Fibroblast of lung (primary cell): Measurements from ENCODE around the gene U2AF2. TPM values are rescaled to one million over a fixed set of nuclear protein-coding genes. Genes with fewer than 3 reads are reported as not detected.
"Not testable (repeated sequence)": the region's sequence is repeated elsewhere in the genome, so short reads cannot be mapped to it uniquely, and the experiment has no call there.

ENCODE experiments used
- DNase-seq, 2 donors: peaks; one replicate each; pipeline versions ENCODE4 v3.0.0 to v3.0.0-alpha.2; 2010; ENCODE audit warnings: low read depth in 2 of 2
- H2AFZ ChIP-seq: 2 replicates; pipeline ENCODE4 v1.5.1; 2012; ENCODE audit warnings: low read length, control low read depth, inconsistent platforms
- H3K27ac ChIP-seq: 2 replicates; pipeline ENCODE4 v1.5.1; 2011; ENCODE audit warnings: low read length, control low read depth; ENCODE audit not compliant: insufficient read depth
- H3K27me3 ChIP-seq: 2 replicates; pipeline ENCODE4 v1.5.1; 2011; ENCODE audit warnings: mild to moderate bottlenecking, low read length; ENCODE audit not compliant: control insufficient read depth, insufficient read depth
- H3K36me3 ChIP-seq: 2 replicates; pipeline ENCODE4 v1.5.1; 2011; ENCODE audit warnings: low read length; ENCODE audit not compliant: control insufficient read depth, insufficient read depth
- H3K4me1 ChIP-seq: 2 replicates; pipeline ENCODE4 v1.5.1; 2011; ENCODE audit warnings: low read length; ENCODE audit not compliant: control insufficient read depth, insufficient read depth; ENCODE audit errors: extremely low read depth
- H3K4me2 ChIP-seq: 2 replicates; pipeline ENCODE4 v1.5.1; 2011; ENCODE audit warnings: low read length, control low read depth; ENCODE audit not compliant: insufficient read depth; ENCODE audit errors: extremely low read depth
- H3K4me3 ChIP-seq, 4 experiments: fragments of 200-600 bp in 1 of 4; sonication (generic) in 1 of 4; replicated peaks in 1 of 4; 2 replicates each; pipeline ENCODE4 v1.5.1; 2011 to 2016; ENCODE audit warnings: low read length in 4 of 4, low read depth in 3 of 4, mild to moderate bottlenecking in 3 of 4, control low read depth in 2 of 4, inconsistent platforms in 1 of 4, mixed read lengths in 1 of 4; ENCODE audit not compliant: insufficient read depth in 1 of 4; ENCODE audit errors: control extremely low read depth in 1 of 4
- H3K79me2 ChIP-seq: 2 replicates; pipeline ENCODE4 v1.5.1; 2012; ENCODE audit warnings: mild to moderate bottlenecking, low read length, inconsistent platforms; ENCODE audit not compliant: control insufficient read depth, insufficient read depth
- H3K9ac ChIP-seq: 2 replicates; pipeline ENCODE4 v1.5.1; 2011; ENCODE audit warnings: mild to moderate bottlenecking, low read length, control low read depth; ENCODE audit not compliant: insufficient read depth
- H3K9me3 ChIP-seq: 2 replicates; pipeline ENCODE4 v1.5.1; 2012; ENCODE audit warnings: low read depth, low read length; ENCODE audit not compliant: control insufficient read depth, insufficient read depth
- H4K20me1 ChIP-seq: 2 replicates; pipeline ENCODE4 v1.5.1; 2011; ENCODE audit warnings: low read length; ENCODE audit not compliant: control insufficient read depth, insufficient read depth; ENCODE audit errors: extremely low read depth
- CTCF ChIP-seq, 2 donors: IDR thresholded peaks in 1 of 2; conservative IDR thresholded peaks in 1 of 2; 1 replicate in 1 of 2; 2 replicates in 1 of 2; pipeline ENCODE4 v1.5.1; 2011 to 2012; ENCODE audit warnings: low read length in 2 of 2, control low read depth in 1 of 2, inconsistent platforms in 1 of 2, low read depth in 1 of 2, mild to moderate bottlenecking in 1 of 2
- EZH2 ChIP-seq: IDR thresholded peaks from 2 replicates; pipeline ENCODE4 v1.5.1; 2012; ENCODE audit warnings: low read length, control low read depth, mild to moderate bottlenecking; ENCODE audit errors: missing control alignments
- polyA plus RNA-seq, 2 donors: library from polyadenylated mRNA; depleted of rRNA in 1 of 2; stranded (reverse) in 1 of 2; unstranded in 1 of 2; fragments of >200 nt; gene quantifications; 2 replicates each; pipeline ENCODE4 v1.2.1, GENCODE V29; 2011 to 2012; ENCODE audit warnings: missing spikeins in 1 of 2
- total RNA-seq: library from RNA; depleted of rRNA; stranded (reverse); fragments of >200 nt; gene quantifications from 2 replicates; pipeline ENCODE4 v1.2.1, GENCODE V29; 2014

The U2AF2 gene
- total and polyA plus RNA-seq, 2 donors (not counting 1 experiment from before 2014, with no cell fraction given) = 53.5 to 84.1 TPM

DNA sequence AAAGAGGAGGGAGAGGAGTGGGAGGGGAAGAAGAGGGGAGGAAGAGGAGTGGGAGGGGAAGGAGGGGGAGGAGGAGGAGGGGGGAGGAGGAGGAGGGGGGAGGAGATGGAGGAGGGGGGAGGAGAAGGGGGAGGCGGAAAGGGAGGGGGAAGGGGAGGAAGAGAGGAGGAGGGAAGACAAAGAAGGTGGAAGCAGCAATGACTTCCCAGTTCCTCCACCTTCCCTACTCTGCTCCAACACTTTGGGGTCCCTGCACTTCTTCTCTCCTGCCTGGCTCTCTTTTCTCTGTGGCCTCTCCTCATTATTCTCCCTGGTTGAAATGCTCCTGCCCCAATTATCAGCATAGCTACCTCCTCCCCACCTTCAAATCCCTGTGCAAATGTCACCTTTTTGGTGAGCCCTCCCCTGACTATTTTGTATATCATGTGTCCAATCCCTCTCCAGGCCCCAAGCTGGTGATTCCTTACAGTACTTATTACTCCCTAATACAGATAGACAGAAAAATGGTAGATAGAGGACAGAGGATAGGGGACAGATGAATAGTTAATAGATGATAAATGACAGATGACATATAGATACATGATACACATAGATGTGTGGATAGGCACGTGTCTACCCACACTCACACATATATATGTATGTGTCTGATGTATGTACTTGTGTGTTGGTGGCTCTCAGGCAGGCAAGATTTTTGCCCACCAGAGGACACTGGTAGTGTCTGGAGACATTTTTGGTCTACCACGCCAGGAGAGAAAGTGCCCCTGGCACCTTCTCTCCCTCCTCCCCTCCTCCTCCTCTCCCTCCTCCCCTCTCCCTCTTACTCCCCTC is 58.2 kb downstream of the U2AF2 start:
- no peaks in the 10 kb centered on the region for H3K4me1 ChIP-seq
- H3K9me3 ChIP-seq = no peaks in the 10 kb centered on the region
- no peak overlapping the region for H2AFZ ChIP-seq
- H3K4me2 ChIP-seq = no peak overlapping the region
- TF ChIP-seq EZH2 (no peak), CTCF (conservative IDR thresholded peaks at IDR 0.05 in 1 of 2, IDR thresholded peaks at IDR 0.05 in 1 of 2; ENCODE audit: low read depth in 1 of 2, low read length in 2 of 2) (no peak)
- H3K79me2 ChIP-seq = no peaks in the 10 kb centered on the region
- H3K27me3 ChIP-seq = no peaks in the 10 kb centered on the region
- H3K36me3 ChIP-seq = no peaks in the 10 kb centered on the region
- no peak overlapping the region for H3K27ac ChIP-seq
- no peak for DNase-seq
- no peak overlapping the region for H3K9ac ChIP-seq
- no peaks in the 10 kb centered on the region for H4K20me1 ChIP-seq
- no peak overlapping the region for H3K4me3 ChIP-seq

DNA sequence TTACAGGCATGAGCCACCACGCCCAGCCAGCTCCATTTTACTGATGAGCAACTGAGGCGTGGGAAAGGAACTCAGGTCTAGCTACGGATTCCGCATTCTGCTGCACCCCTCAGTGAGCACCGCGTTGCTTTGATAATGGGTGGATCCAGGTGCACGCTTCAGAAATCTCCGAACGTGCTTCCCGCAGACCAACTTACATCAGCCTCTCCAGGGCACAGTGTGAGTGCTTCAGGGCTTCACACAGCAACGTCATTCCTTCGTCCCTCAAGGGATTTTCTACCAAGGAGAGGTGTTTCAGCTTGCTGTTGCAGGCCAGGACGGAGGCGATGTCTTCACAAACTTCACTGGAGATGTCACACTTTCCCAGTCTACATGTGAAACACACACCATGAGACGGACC is 61.7 kb downstream of the U2AF2 start:
- no peaks in the 10 kb centered on the region for H3K27me3 ChIP-seq
- H3K36me3 ChIP-seq = no peaks in the 10 kb centered on the region
- no peaks in the 10 kb centered on the region for H3K79me2 ChIP-seq

GRCh38 chr19:55717251-55717650 is 62.4 kb downstream of the U2AF2 start:
- Histone ChIP-seq H3K4me2 (no peak overlapping the region), H3K27ac (no peak overlapping the region), H3K4me3 (no peak overlapping the region), H3K27me3 (no peaks in the 10 kb centered on the region), H3K79me2 (no peaks in the 10 kb centered on the region), H3K9me3 (no peaks in the 10 kb centered on the region), H3K9ac (no peak overlapping the region), H3K4me1 (no peaks in the 10 kb centered on the region), H3K36me3 (no peaks in the 10 kb centered on the region), H2AFZ (no peak overlapping the region), H4K20me1 (no peaks in the 10 kb centered on the region)
- TF ChIP-seq EZH2 (no peak), CTCF (conservative IDR thresholded peaks at IDR 0.05 in 1 of 2, IDR thresholded peaks at IDR 0.05 in 1 of 2; ENCODE audit: low read depth in 1 of 2, low read length in 2 of 2) (no peak)
- no peak for DNase-seq

More for the DNA sequence above, 61.7 kb downstream of the U2AF2 start:
- no peak overlapping the region for H3K4me3 ChIP-seq
- H3K4me1 ChIP-seq = no peaks in the 10 kb centered on the region
- no peaks in the 10 kb centered on the region for H3K9me3 ChIP-seq
- no peak for TF ChIP-seq CTCF (conservative IDR thresholded peaks at IDR 0.05 in 1 of 2, IDR thresholded peaks at IDR 0.05 in 1 of 2; ENCODE audit: low read depth in 1 of 2, low read length in 2 of 2)
- no peak for TF ChIP-seq EZH2
- H3K9ac ChIP-seq = no peak overlapping the region
- H3K4me2 ChIP-seq = no peak overlapping the region
- no peaks in the 10 kb centered on the region for H4K20me1 ChIP-seq
- no peak overlapping the region for H3K27ac ChIP-seq
- no peak for DNase-seq
- H2AFZ ChIP-seq = no peak overlapping the region

GRCh38 chr19:55717879-55718711 is 63.3 kb downstream of the U2AF2 start:
- not testable (repeated sequence) for H3K4me3 ChIP-seq, H3K79me2 ChIP-seq, H2AFZ ChIP-seq, H3K27me3 ChIP-seq, H3K4me2 ChIP-seq, H4K20me1 ChIP-seq, H3K9me3 ChIP-seq, H3K27ac ChIP-seq, H3K4me1 ChIP-seq, H3K9ac ChIP-seq, DNase-seq, H3K36me3 ChIP-seq
